Measurements from ENCODE around the gene RUNDC1.
"Not testable (repeated sequence)": the region's sequence is repeated elsewhere in the genome, so short reads cannot be mapped to it uniquely, and the experiment has no call there.

The RUNDC1 gene

GRCh38 chr17:42992872-42993271 lies 12.5 kb downstream of the RUNDC1 start:
- DNase-seq = no peak

- DNase-seq = not testable (repeated sequence)
Measured at GRCh38 chr17:42993913-42994312, 13.5 kb downstream of the RUNDC1 start.

GRCh38 chr17:42997390-42997983 lies 17.1 kb downstream of the RUNDC1 start:
- DNase-seq = no peak

- peak; percentile 99 for DNase-seq
Measured at GRCh38 chr17:42997984-42998938, 17.9 kb downstream of the RUNDC1 start, which contains the start of gene RPL27. Gene RPL27, plus strand, starts transcription at chr17:42998419. Its CDS starts 332 bp downstream, at chr17:42998751.

- DNase-seq = no peak
Measured at GRCh38 chr17:42999003-42999525, 18.7 kb downstream of the RUNDC1 start.

- not testable (repeated sequence) for DNase-seq
Measured at GRCh38 chr17:43000894-43001293, 20.5 kb downstream of the RUNDC1 start.

GRCh38 chr17:43003542-43004172 lies 23.3 kb downstream of the RUNDC1 start:
- DNase-seq = peak; percentile 66

- peak; percentile 80 for DNase-seq
Measured at GRCh38 chr17:43006639-43007551, 26.5 kb downstream of the RUNDC1 start, which contains the start of gene IFI35. Gene IFI35, plus strand, starts transcription at chr17:43006784. Its CDS starts 164 bp downstream, at chr17:43006948.

- no peak for DNase-seq
Measured at GRCh38 chr17:43010667-43011308, 30.4 kb downstream of the RUNDC1 start.

GRCh38 chr17:43011728-43012472 lies 31.5 kb downstream of the RUNDC1 start:
- DNase-seq = no peak

GRCh38 chr17:43013296-43013695 lies 32.9 kb downstream of the RUNDC1 start:
- DNase-seq = no peak

GRCh38 chr17:43014020-43014648 lies 33.8 kb downstream of the RUNDC1 start:
- no peak for DNase-seq

- no peak for DNase-seq
Measured at GRCh38 chr17:43014649-43015542, 34.5 kb downstream of the RUNDC1 start.

- DNase-seq = no peak
Measured at GRCh38 chr17:43015579-43015978, 35.2 kb downstream of the RUNDC1 start.

GRCh38 chr17:43016216-43016615 lies 35.9 kb downstream of the RUNDC1 start:
- no peak for DNase-seq

- DNase-seq = no peak
Measured at GRCh38 chr17:43018008-43018853, 37.9 kb downstream of the RUNDC1 start.

GRCh38 chr17:43018932-43019331 lies 38.6 kb downstream of the RUNDC1 start:
- no peak for DNase-seq

GRCh38 chr17:43019418-43019817 lies 39.1 kb downstream of the RUNDC1 start:
- no peak for DNase-seq
